ENCODE results near the gene PSMB8.

PSMB8 gene

DNA sequence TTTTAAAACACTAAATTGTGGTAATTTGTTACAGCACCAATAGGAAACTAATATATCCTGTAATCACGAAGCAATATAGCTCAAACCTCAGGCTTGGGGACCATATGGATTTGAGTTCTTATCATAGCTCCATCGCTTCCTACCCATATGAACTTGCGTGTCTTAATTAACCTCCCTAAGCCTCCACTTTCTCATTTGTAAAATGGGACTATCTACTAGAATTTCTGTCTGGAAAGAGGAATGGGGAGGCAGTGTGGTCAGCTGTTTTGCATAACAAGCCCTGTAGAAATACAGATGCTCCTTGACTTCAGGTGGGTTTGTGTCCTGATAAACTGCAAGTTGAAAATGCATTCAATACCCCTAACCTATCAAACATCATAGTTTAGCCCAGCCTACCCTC is 44.1 kb downstream of the PSMB8 start:
- no peak for TF ChIP-seq GATA3 (IDR thresholded peaks at IDR 0.05; ENCODE audit: low read depth, low read length)
- no peak for TF ChIP-seq GATA2 (IDR thresholded peaks at IDR 0.05; ENCODE audit: low read depth, low read length)

DNA sequence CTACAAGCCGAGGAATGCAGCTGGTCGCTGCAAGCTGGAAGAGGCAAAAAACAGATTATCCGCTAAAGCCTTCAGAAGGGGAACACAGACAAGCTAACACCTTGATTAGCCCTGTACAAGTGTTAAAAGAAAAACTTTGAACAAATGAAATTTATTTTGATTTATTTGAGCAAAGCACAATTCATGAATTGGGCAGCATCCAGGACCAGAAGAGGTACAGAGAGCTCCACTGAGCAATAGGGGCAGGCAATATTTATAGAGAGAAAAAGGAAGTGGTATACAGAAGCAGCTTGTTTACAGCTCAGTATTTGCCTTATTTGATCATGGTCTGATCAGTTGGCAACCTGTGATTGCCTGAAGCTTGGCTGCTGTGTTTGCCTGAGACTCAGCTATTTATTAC is 44.7 kb downstream of the PSMB8 start:
- TF ChIP-seq GATA3 (IDR thresholded peaks at IDR 0.05; ENCODE audit: low read depth, low read length) (no peak), GATA2 (IDR thresholded peaks at IDR 0.05; ENCODE audit: low read depth, low read length) (no peak)

DNA sequence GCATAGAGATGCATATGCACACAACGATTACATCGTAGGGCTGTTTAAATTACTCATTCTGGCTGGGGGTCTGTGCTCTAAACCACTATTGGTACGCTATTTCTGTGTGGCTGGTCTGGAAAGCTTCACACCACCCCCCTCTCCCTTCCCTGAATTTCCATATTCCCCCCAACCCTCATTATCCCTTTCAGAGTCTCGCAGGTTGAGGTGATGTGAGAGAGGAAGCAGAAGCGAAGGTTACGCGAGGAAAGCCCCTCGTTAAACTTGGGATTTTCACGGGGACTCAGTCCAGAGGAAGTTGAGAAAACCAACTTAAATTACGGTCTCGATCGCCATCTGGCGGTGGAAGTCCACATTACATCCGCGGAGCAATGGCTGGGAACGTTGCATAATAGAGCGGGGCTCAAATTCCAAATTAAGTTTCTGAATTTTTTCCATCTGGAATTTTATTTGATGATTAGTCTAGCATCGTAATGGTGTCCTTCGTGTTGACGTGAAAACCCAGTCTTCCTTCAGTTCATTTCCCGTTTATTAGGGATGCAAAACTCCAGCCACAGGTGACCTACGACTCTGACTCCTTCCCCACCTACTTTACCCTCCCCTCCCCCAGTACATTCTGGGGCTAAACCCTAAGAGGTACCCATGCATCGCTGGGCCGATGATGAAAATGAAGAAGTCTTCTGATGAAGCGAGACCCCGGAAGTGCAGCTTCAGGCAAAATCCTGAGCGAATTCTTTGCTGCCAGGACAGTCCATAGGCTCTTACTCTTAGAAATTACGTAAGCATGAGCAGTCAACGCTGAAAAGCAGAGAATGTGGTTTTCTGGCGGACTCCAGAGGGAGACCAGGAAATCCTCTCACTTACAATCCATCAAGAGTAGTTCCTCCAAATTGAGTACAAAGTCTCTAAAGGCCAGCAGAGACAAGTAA is 46.7 kb downstream of the PSMB8 start:
- TF ChIP-seq GATA3 (IDR thresholded peaks at IDR 0.05; ENCODE audit: low read depth, low read length) (no peak), GATA2 (IDR thresholded peaks at IDR 0.05; ENCODE audit: low read depth, low read length) (no peak)

- no peak for TF ChIP-seq GATA3 (IDR thresholded peaks at IDR 0.05; ENCODE audit: low read depth, low read length)
- no peak for TF ChIP-seq GATA2 (IDR thresholded peaks at IDR 0.05; ENCODE audit: low read depth, low read length)
Observed at GRCh38 chr6:32794510-32794909, 49.3 kb downstream of the PSMB8 start.

GRCh38 chr6:32792901-32793435 is 50.9 kb downstream of the PSMB8 start:
- TF ChIP-seq GATA2 (IDR thresholded peaks at IDR 0.05; ENCODE audit: low read depth, low read length) = no peak
- TF ChIP-seq GATA3 (IDR thresholded peaks at IDR 0.05; ENCODE audit: low read depth, low read length) = no peak

Data from SH-SY5Y (cell line).